ENCODE measurements around the gene CDK5RAP3.

The CDK5RAP3 gene

GRCh38 chr17:47948706-47949196 lies 22.2 kb upstream of the CDK5RAP3 start:
- no peak for DNase-seq (ENCODE audit: low spot score)

DNA sequence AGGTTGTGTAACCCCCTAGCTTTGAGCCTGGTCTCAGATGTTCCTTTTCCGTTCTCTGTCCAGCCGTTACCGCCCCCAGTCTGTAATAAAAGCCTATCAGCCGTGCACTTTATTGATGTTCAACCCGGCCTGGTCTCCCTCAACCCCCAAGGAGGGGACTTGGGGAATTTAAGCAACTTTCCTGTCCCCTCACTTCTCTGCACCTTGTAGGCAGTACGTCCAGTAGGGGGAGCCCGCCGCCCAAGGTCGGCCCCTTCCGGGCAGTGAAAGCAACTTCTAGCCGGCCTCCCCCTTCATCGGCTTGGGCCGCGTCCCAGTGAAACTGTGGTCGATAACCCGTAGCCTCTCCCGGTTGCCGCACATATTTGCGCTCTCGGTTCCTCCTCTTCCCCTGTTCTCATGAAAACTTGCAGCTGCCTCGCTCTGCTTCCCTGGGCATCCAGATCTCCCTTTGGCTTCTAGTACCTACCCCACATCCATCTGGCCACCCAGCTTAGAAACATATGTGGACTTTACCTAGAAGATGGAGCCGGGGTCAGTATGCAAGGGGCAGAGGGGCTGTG lies 21.6 kb upstream of the CDK5RAP3 start:
- peak; percentile 76 for DNase-seq (ENCODE audit: low spot score)

DNA sequence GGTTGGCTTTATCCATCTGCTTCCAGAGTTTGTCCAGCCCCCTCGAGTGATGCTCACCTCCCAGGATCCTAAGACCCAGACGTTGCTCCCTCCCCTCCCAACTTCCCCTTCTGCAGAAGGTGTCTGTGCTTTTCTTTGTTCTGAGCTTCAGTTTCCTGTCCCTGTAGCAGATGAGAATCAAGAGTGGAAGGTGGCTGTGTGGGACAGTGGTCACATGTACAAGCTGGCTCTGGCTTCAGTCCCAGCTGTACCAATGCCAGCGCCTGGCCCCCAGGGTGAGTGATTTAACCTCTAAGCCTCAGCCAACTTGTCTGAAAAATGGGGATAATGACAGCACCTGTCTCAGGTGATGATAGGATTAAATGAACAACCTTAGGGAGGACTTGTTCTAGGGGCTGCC lies 21.0 kb upstream of the CDK5RAP3 start:
- no peak for DNase-seq (ENCODE audit: low spot score)

- no peak for DNase-seq (ENCODE audit: low spot score)
These were observed 20.5 kb upstream of the CDK5RAP3 start for GRCh38 chr17:47950448-47950847.

- DNase-seq (ENCODE audit: low spot score): no peak
These were observed 18.5 kb upstream of the CDK5RAP3 start for GRCh38 chr17:47952171-47953021.

GRCh38 chr17:47953909-47954308 lies 17.0 kb upstream of the CDK5RAP3 start:
- DNase-seq (ENCODE audit: low spot score): no peak

DNA sequence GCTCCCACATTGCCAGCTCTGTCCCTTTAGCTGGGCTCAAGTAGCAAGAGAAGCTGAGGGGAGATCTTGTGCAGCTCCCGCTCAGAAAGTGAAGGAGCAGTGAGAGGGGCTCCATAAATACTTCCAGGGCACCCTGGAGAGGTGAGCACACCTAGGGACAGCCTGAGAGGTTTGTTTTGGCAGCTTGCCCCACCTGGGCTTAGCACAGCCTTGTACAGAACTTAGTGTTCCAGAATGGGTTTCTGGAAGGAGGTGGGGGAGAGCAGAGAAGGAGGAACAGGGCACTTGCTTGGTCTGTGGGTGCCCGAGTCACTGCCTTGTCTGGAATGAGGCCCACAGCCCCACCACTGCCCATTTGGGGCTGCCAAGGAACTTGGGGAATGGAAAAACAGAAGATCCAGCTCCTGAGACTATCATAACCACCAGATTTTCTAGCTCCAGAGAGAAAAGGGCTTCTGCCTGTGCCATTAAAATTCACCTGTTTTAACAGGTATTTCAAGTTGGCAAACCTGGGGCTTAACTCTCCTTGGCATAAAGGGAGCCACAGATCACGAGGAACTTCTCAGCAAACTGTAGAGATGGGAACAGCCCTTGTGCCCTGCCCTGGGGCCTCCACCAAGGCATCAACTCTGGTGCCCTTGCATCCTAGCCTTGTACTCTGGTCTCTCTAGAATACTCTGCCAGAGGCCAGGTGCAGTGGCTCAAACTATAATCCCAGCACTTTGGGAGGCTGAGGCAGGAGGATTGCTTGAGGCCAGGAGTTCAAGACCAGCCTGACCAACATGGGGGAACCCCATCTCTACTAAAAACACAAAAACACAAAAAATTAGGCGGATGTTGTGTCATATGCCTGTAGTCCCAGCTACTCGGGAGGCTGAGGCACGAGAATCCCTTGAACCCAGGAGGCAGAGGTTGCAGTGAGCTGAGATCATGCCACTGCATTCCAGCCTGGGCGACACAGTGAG lies 15.1 kb upstream of the CDK5RAP3 start:
- no peak for DNase-seq (ENCODE audit: low spot score)

GRCh38 chr17:47956791-47957590 lies 13.9 kb upstream of the CDK5RAP3 start:
- no peak for DNase-seq (ENCODE audit: low spot score)

DNA sequence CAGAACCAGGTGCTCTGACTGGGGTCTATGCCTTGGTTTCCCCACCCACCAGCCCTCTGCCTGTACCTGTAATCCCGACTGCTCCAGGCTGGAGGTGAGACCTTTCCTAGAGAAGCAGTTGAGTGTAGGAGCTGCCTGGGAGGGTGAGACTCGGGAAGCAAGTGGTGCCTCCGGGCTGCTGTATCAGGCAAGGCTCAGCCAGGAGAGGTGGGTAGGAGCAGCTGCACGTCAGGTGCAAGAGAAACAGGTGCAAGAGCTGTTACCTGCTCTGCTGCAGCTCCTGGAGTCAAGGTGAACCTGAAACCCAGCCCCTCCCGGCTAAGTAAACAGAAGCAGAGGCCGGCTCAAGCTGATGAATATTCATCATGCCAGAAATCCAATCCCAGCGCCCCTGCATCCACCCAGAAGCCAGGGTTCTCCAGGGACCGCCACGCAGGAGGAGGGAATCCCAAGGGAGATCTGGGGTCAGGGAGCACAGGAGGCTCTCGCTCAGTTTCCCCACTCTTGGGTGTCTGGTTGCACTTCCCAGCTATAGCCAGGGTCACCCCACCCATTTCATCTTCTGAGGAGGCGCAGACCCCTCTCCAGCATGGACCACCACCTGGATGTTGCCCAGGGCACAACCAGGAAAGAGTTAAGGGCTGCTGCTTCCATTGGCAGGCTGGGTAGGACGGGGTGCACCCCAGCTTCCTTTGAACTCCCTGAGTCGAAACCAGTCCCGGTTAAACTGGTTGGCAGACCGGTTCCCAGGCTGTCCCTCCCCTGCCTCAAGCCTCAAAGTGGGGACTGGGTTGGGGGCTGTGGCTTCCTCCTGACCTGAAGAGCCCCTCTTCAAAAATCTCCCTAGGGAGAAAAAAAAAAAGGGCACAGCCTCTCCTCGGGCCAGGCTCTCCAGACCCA lies 13.1 kb upstream of the CDK5RAP3 start, which contains the start of gene PRR15L:
Gene PRR15L (minus strand): TSS at position 293 of the 900 bp plus-strand sequence. CDS start 4,649 bp downstream, outside the sequence.
- no peak for DNase-seq (ENCODE audit: low spot score)

GRCh38 chr17:47959825-47960655 lies 10.9 kb upstream of the CDK5RAP3 start:
- DNase-seq (ENCODE audit: low spot score): no peak

DNA sequence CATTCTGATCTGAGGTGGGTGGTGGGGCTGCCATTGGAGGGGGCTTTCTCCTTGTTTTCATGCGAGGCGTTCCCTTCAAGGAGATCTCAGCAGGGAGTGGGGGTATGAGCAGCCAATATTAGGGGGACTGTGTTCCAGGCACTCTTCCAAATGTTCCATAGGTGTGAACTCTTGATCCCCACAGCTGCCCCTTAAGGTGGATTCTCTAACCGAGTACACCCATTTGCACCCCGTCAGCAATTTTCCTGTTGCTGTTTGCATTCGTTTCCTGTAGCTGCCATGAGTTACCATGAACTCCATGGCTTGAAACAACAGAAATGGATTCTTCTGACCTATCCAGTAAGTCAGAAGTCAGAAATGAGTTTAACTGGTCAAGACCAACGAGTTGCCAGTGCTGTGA lies 9.5 kb upstream of the CDK5RAP3 start:
- no peak for DNase-seq (ENCODE audit: low spot score)

GRCh38 chr17:47962901-47963300 lies 8.0 kb upstream of the CDK5RAP3 start:
- no peak for DNase-seq (ENCODE audit: low spot score)

GRCh38 chr17:47964856-47965255 lies 6.1 kb upstream of the CDK5RAP3 start:
- DNase-seq (ENCODE audit: low spot score): no peak

DNA sequence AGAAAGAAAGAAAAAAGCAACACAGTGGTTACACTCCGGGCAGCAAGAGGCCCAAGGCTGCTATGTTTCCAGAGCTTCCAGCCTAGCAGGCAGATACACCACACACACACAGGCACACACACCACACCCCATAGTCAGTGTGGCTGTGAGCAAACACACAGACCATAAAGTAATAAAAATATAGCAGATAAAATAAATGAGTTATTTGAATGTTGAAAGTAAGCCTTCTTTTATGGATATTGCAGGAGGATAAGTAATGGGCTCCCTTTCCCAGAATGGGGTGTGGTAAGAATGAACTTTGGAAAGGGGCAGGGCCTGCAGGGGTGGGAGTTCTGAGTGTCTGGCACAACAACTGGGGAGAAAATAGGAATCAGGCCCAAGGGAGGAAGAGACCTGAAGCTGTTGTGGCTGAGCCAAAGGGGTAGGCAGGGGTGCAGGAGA lies 4.8 kb upstream of the CDK5RAP3 start:
- no peak for DNase-seq (ENCODE audit: low spot score)

DNA sequence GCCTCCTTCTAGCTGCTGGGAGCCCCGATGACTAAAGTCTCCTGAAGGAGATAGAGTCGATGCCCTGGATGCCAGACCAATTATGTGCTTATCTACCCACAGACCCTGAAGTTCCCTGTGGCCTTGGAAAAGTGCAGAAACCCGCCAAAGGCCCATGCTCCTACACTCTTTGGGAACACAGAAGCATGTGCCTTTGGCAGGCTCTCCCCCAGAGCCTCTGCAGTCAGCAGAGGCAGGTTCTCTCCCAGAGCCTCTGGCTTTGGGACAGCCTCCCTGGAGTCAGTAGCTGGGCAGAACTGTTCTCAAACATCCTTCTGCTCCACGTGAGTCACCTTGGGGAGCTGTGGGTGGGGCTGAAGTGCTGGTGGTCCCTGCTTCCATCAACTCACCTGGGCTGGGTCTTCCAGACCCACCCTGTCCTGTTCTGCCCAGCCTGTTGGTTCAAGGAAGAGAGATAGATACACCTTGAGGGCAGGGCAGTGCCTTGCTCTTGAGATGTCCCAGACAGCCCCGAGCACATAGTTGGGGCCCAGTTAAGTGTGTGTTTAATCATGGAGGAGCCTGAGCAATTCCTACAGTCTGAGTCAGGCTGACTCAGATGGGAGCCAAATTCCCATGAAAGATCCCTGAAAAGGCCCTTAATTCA lies 3.2 kb upstream of the CDK5RAP3 start:
- no peak for DNase-seq (ENCODE audit: low spot score)

DNA sequence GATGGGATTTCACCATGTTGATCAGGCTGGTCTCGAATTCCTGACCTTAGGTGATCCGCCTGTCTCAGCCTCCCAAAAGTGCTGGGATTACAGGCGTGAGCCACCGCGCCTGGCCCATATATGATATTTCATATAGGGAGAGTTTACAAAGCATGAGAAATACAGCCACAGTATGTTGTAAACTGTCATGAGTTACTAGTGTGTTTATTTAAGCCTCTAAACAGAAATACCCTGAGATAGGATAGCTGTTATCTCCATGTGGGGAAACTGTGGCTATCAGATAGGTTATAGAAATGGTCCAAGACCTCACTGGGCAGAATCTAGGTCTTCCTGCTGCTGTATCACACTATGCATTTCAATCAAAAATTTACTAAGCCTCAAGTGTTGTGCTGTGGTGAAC lies 2.1 kb upstream of the CDK5RAP3 start:
- no peak for DNase-seq (ENCODE audit: low spot score)

DNA sequence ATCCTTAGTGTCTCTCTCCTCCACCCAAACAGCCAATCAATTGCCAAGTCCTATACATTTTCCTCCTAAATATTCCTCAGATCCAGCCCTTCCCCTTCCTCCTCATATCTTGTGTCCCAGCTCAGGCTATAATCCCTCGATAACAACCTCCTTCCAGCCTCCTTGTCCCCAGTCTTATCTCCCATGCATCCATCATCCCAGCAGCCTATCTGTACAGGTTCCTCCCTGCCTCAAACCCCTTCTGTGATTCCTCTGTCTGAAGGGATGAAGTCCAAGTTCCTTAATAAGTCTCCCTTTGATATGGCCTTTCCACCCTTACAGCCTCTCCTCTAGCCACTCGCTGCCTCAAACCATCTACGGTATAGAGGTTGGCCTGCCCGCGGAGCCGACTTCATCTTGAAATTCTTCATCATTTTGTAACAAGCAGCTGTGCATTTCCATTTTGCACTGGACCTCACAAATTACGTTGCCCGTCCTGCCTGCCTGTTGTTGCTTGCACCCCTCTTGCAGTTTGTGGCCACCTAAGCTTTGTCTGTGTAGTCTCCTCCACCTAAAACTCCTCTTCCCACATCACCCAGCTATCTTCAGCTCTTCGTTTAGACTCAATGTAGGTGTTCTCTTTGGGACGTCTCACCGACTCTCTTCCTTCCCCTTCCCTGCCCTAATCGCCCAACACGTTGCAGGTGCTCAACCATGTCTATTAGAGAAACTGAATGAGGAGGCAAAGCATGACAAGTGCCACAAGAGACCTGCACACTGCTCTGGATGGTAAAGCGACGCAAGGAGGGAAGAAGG lies 786 bp upstream of the CDK5RAP3 start:
- no peak for DNase-seq (ENCODE audit: low spot score)

DNA sequence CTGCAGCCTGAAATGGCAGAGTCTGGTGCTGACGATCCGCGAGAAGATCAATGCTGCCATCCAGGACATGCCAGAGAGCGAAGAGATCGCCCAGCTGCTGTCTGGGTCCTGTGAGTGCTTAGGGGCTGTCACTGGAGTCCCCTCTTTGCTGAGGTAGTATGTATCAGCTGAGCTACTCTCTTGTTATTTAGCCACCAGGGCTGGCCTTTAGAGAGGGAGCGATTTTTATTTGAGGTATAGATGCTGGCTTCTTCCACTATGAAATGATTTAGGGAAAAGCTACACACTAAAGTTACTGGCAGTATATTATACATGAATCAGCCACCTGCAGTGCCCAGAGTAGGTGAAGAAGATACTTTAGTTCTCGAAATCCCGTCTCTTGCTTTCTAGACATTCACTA lies 2.6 kb downstream of the CDK5RAP3 start:
- DNase-seq (ENCODE audit: low spot score): no peak

Data from germinal center (tissue), 1 donor.